ENCODE data around the gene CHRDL1.

- TF ChIP-seq MEF2A (IDR thresholded peaks at IDR 0.05; ENCODE audit: borderline replicate concordance, low read depth) (no peak), USF2 (IDR thresholded peaks at IDR 0.05; ENCODE audit: borderline replicate concordance, low read depth, low read length) (no peak), POLR2AphosphoS5 (IDR thresholded peaks at IDR 0.05; ENCODE audit: low read depth, low read length) (no peak), RFX5 (IDR thresholded peaks at IDR 0.05; ENCODE audit: low read length) (no peak), EP300 (IDR thresholded peaks at IDR 0.05; ENCODE audit: borderline replicate concordance in 1 of 2, low read depth in 1 of 2, low read length in 1 of 2) (no peak), JUND (IDR thresholded peaks at IDR 0.05) (no peak), RCOR1 (IDR thresholded peaks at IDR 0.05; ENCODE audit: low read length) (no peak), FOXJ3 (CRISPR knock-in tag; IDR thresholded peaks at IDR 0.05) (no peak), GATA2 (CRISPR knock-in tag; IDR thresholded peaks at IDR 0.05) (no peak), CTCF (IDR thresholded peaks at IDR 0.05) (no peak), PBX3 (IDR thresholded peaks at IDR 0.05) (no peak), TAF1 (IDR thresholded peaks at IDR 0.05; ENCODE audit: borderline replicate concordance, low read depth, low read length) (no peak), MAX (IDR thresholded peaks at IDR 0.05; ENCODE audit: low read depth) (no peak), MXI1 (IDR thresholded peaks at IDR 0.05; ENCODE audit: low read depth, low read length) (no peak)
These were observed 149.2 kb downstream of the CHRDL1 start for GRCh38 chrX:110646386-110646785.
